GM12878 (cell line): ENCODE results near the gene ZNF776. TPM values are rescaled to one million over a fixed set of nuclear protein-coding genes. Genes with fewer than 3 reads are reported as not detected.

Source experiments
- ATAC-seq: fragments of 200-7000 bp; cut with Tn5 transposase; 3 replicates; pipeline ENCODE4 v1.9.1; 2020; ENCODE audit warnings: mild to moderate bottlenecking, moderate library complexity
- BruUV-seq: library from RNA; stranded (reverse); fragments of 400-500 nt; replicated peaks from 2 replicates; lab custom pipeline; 2021; lab: Mats Ljungman, UMichigan
- CTCF ChIA-PET: fragments of 300-600 bp; sonication (Branson Sonifier 250); formaldehyde crosslinking; extraction: SDS; loops from one replicate; lab custom pipeline; 2021; ENCODE audit warnings: inconsistent platforms; lab: Yijun Ruan, JAX
- POLR2A ChIA-PET: fragments of 350-600 bp; formaldehyde crosslinking; extraction: SDS; loops from one replicate; lab custom pipeline; 2021; ENCODE audit warnings: inconsistent platforms; lab: Charles Lee
- RAD21 ChIA-PET: fragments of 300-600 bp; sonication (Branson Sonifier 250); formaldehyde crosslinking; loops from one replicate; lab custom pipeline; 2023; ENCODE audit warnings: antibody characterized with exemption; ENCODE audit not compliant: unreplicated experiment; lab: Charles Lee
- SMC1A ChIA-PET: fragments of 300-600 bp; sonication (Branson Sonifier 250); formaldehyde crosslinking; loops from one replicate; lab custom pipeline; 2023; ENCODE audit not compliant: unreplicated experiment, uncharacterized antibody; lab: Charles Lee
- DNase-seq: peaks from one replicate; pipeline ENCODE4 v3.0.0-alpha.2; 2011; ENCODE audit warnings: low read depth, low spot score
- FAIRE-seq: peaks from 3 replicates; lab custom pipeline; 2011; peaks lifted over from hg19 to GRCh38; lab: Jason Lieb, UNC
- H2AFZ ChIP-seq: 2 replicates; pipeline ENCODE4 v1.6.0; 2011; ENCODE audit warnings: low read depth, low read length, control low read depth; ENCODE audit not compliant: control insufficient read depth
- H3K27ac ChIP-seq: 2 replicates; pipeline ENCODE4 v1.5.1; 2011; ENCODE audit warnings: control low read depth; ENCODE audit not compliant: control insufficient read depth, insufficient read depth
- H3K27me3 ChIP-seq, 2 experiments: replicated peaks in 1 of 2; 2 replicates each; pipeline versions ENCODE4 v1.6.0 to v1.6.1; 2011; ENCODE audit warnings: low read length in 1 of 2; ENCODE audit not compliant: control insufficient read depth in 2 of 2, insufficient read depth in 2 of 2
- H3K36me3 ChIP-seq, 2 experiments: 2 replicates each; pipeline ENCODE4 v1.5.1; 2011; ENCODE audit warnings: low read length in 1 of 2; ENCODE audit not compliant: control insufficient read depth in 2 of 2, insufficient read depth in 2 of 2
- H3K4me1 ChIP-seq: 2 replicates; pipeline ENCODE4 v1.6.1; 2011; ENCODE audit warnings: mild to moderate bottlenecking, low read length, moderate library complexity, mixed read lengths; ENCODE audit not compliant: control insufficient read depth, insufficient read depth
- H3K4me2 ChIP-seq: 2 replicates; pipeline ENCODE4 v1.6.0; 2011; ENCODE audit warnings: control low read depth; ENCODE audit not compliant: control insufficient read depth, insufficient read depth
- H3K4me3 ChIP-seq: fragments of 200-600 bp; sonication (generic); 2 replicates; pipeline ENCODE4 v1.5.1; 2016
- H3K79me2 ChIP-seq: 2 replicates; pipeline ENCODE4 v1.6.0; 2011; ENCODE audit warnings: low read length; ENCODE audit not compliant: control insufficient read depth, insufficient read depth
- H3K9ac ChIP-seq: 2 replicates; pipeline ENCODE4 v1.8.0; 2011; ENCODE audit warnings: low read length, control low read depth, mixed read lengths; ENCODE audit not compliant: control insufficient read depth, insufficient read depth
- H3K9me3 ChIP-seq: replicated peaks from 3 replicates; pipeline ENCODE4 v1.5.1; 2011; ENCODE audit warnings: mild to moderate bottlenecking, low read length; ENCODE audit not compliant: control insufficient read depth, insufficient read depth
- H4K20me1 ChIP-seq: 2 replicates; pipeline ENCODE4 v1.6.0; 2011; ENCODE audit not compliant: control insufficient read depth, insufficient read depth
- BCL3 ChIP-seq: IDR thresholded peaks from 2 replicates; pipeline ENCODE4 v1.6.1; 2011; ENCODE audit warnings: borderline replicate concordance, low read depth, mild to moderate bottlenecking, moderate library complexity, low read length; ENCODE audit not compliant: insufficient read depth, poor library complexity, severe bottlenecking
- BCLAF1 ChIP-seq: fragments of 450-650 bp; IDR thresholded peaks from 2 replicates; pipeline ENCODE4 v1.6.1; 2017; ENCODE audit warnings: antibody characterized with exemption, mild to moderate bottlenecking, moderate library complexity
- CUX1 ChIP-seq: IDR thresholded peaks from 2 replicates; pipeline ENCODE4 v1.6.1; 2012; ENCODE audit warnings: improper control_type of control experiment, low read depth, low read length; ENCODE audit not compliant: insufficient replicate concordance
- ESRRA ChIP-seq: IDR thresholded peaks from 2 replicates; pipeline ENCODE4 v1.6.1; 2012; ENCODE audit warnings: mild to moderate bottlenecking, low read length, improper control_type of control experiment
- GATAD2B ChIP-seq: fragments of 450-650 bp; conservative IDR thresholded peaks from 2 replicates; pipeline ENCODE4 v1.6.1; 2017; ENCODE audit warnings: low read depth, mild to moderate bottlenecking, moderate library complexity
- IKZF1 ChIP-seq: fragments of 450-650 bp; conservative IDR thresholded peaks from 2 replicates; pipeline ENCODE4 v1.6.1; 2017; ENCODE audit warnings: antibody characterized with exemption, mild to moderate bottlenecking
- KDM1A ChIP-seq: fragments of 200-600 bp; sonication (generic); IDR thresholded peaks from 2 replicates; pipeline ENCODE4 v1.6.1; 2016; ENCODE audit warnings: borderline replicate concordance
- POLR2A ChIP-seq: IDR thresholded peaks from 2 replicates; pipeline ENCODE4 v1.6.1; 2011; ENCODE audit warnings: low read depth, mild to moderate bottlenecking, low read length
- SMAD1 ChIP-seq: fragments of 450-650 bp; IDR thresholded peaks from 2 replicates; pipeline ENCODE4 v1.6.1; 2018; ENCODE audit warnings: mild to moderate bottlenecking, low read depth; ENCODE audit not compliant: partially characterized antibody
- USF1 ChIP-seq: IDR thresholded peaks from 2 replicates; pipeline ENCODE4 v1.6.1; 2011; ENCODE audit warnings: borderline replicate concordance, low read depth, mild to moderate bottlenecking, moderate library complexity, mixed read lengths, low read length; ENCODE audit not compliant: insufficient read depth; ENCODE audit errors: extremely low read length
- YBX1 ChIP-seq: fragments of 450-650 bp; IDR thresholded peaks from 2 replicates; pipeline ENCODE4 v1.6.1; 2016; ENCODE audit warnings: antibody characterized with exemption
- WGBS: methylation state at CpG from one replicate; pipeline ENCODE4 v1.1.6; 2016; ENCODE audit warnings: low lambda C conversion rate; ENCODE audit not compliant: insufficient replicate concordance, insufficient coverage; ENCODE audit errors: missing lambda C conversion rate; 5-methylcytosine and 5-hydroxymethylcytosine counted together
- in situ Hi-C: fragments of 300-500 bp; cut with MboI; formaldehyde crosslinking; loops from 9 replicates; pipeline ENCODE4 v1.14.3; 2018; ENCODE audit warnings: mixed read lengths
- intact Hi-C: fragments of 100-400 bp; cut with micrococcal nuclease; formaldehyde crosslinking; loops from one replicate; pipeline ENCODE4 v1.14.2; 2022; ENCODE audit not compliant: unreplicated experiment
- polyA plus RNA-seq, 11 experiments: library from polyadenylated mRNA; depleted of rRNA in 4 of 11; unstranded in 6 of 11; stranded (reverse) in 5 of 11; fragments of >200 nt; fragmentation: Nextera tagmentation in 4 of 11; fragmentation: Illumina TruSeq in 1 of 11; extraction: Ambion mirVana in 4 of 11; extraction: Trizol in 1 of 11; gene quantifications; 1 replicate in 1 of 11; 2 replicates in 10 of 11; pipeline versions ENCODE4 v1.2.1 to v1.2.3, GENCODE V29; 2011 to 2016; ENCODE audit warnings: inconsistent platforms in 2 of 11, missing spikeins in 2 of 11, low read depth in 1 of 11
- total RNA-seq, 4 experiments: library from RNA; depleted of rRNA in 3 of 4; stranded (reverse); fragments of >200 nt in 3 of 4; fragmentation: Illumina TruSeq in 1 of 4; extraction: Trizol in 1 of 4; gene quantifications; 2 replicates each; pipeline versions ENCODE4 v1.2.1 to v1.2.3, GENCODE V29; 2013 to 2021

ZNF776 gene
- total and polyA plus RNA-seq, 10 of the 15 experiments (the other 5 are each of a cell fraction or from before 2014, with no cell fraction given) = 1.9 to 16.3 (median 11.7) TPM

GRCh38 chr19:57776764-57777296, 30.2 kb downstream of the ZNF776 start:
- Histone ChIP-seq H3K36me3 (peaks cover 22 to 36% of the 10 kb centered on the region in 2 experiments), H3K27ac (no peak overlapping the region), H3K9me3 (peaks cover 78% of the 10 kb centered on the region), H2AFZ (no peak overlapping the region), H4K20me1 (no peaks in the 10 kb centered on the region), H3K4me1 (peaks cover 6% of the 10 kb centered on the region), H3K79me2 (peaks cover 38% of the 10 kb centered on the region), H3K4me3 (no peak overlapping the region), H3K27me3 (no peaks in the 10 kb centered on the region), H3K4me2 (no peak overlapping the region), H3K9ac (no peak overlapping the region)
- SMC1A ChIA-PET = no interaction called here
- ATAC-seq (no peak), DNase-seq (no peak), FAIRE-seq (no peak)
- POLR2A ChIA-PET = no interaction called here
- CTCF ChIA-PET = no interaction called here
- WGBS = 96% methylated on average over 6 of the region's 6 CpGs
- in situ Hi-C loops (no loop called here), intact Hi-C loops (no loop called here)
- RAD21 ChIA-PET = no interaction called here
- BruUV-seq = no TSS peak
- TF ChIP-seq USF1 (no peak), CUX1 (no peak), KDM1A (no peak), YBX1 (no peak), ESRRA (no peak), GATAD2B (no peak), IKZF1 (no peak), POLR2A (no peak), BCL3 (no peak), BCLAF1 (no peak), SMAD1 (no peak)
